IMR-90 (cell line): ENCODE results near the gene SYCP3. TPM values are rescaled to one million over a fixed set of nuclear protein-coding genes. Genes with fewer than 3 reads are reported as not detected.

ENCODE experiments used
- ATAC-seq: fragments of 200-7000 bp; cut with Tn5 transposase; 2 replicates; pipeline ENCODE4 v1.9.1; 2020; ENCODE audit warnings: low read depth, mild to moderate bottlenecking, moderate library complexity
- BruUV-seq: library from RNA; stranded (reverse); fragments of 400-500 nt; replicated peaks from 2 replicates; lab custom pipeline; 2021; lab: Mats Ljungman, UMichigan
- CTCF ChIA-PET: fragments of 300-600 bp; formaldehyde crosslinking; extraction: SDS; loops from one replicate; lab custom pipeline; 2021; ENCODE audit warnings: antibody characterized with exemption; lab: Yijun Ruan, JAX
- POLR2A ChIA-PET: fragments of 300-600 bp; sonication (Branson Sonifier 250); formaldehyde crosslinking; loops from one replicate; lab custom pipeline; 2022; ENCODE audit warnings: antibody characterized with exemption; ENCODE audit not compliant: unreplicated experiment; lab: Charles Lee
- DNase-seq: peaks from one replicate; pipeline ENCODE4 v3.0.0; 2013
- H2AFZ ChIP-seq: replicated peaks from 2 replicates; pipeline ENCODE3; 2013; ENCODE audit warnings: low read length, mild to moderate bottlenecking; ENCODE audit not compliant: poor library complexity
- H2AK5ac ChIP-seq: 2 replicates; pipeline ENCODE4 v1.6.1; 2013; ENCODE audit warnings: low read depth, low read length, inconsistent platforms
- H2AK9ac ChIP-seq: replicated peaks from 2 replicates; pipeline ENCODE3; 2013; ENCODE audit warnings: mild to moderate bottlenecking, low read depth, low read length, moderate library complexity; ENCODE audit not compliant: poor library complexity
- H2BK120ac ChIP-seq: 2 replicates; pipeline ENCODE4 v1.6.1; 2013; ENCODE audit warnings: low read depth, low read length, inconsistent platforms
- H2BK15ac ChIP-seq: 3 replicates; pipeline ENCODE4 v1.6.1; 2013; ENCODE audit warnings: low read depth, low read length, inconsistent platforms
- H2BK20ac ChIP-seq: 2 replicates; pipeline ENCODE4 v1.6.1; 2013; ENCODE audit warnings: low read depth, mild to moderate bottlenecking, inconsistent platforms, low read length, moderate library complexity
- H2BK5ac ChIP-seq: 2 replicates; pipeline ENCODE4 v1.6.1; 2013; ENCODE audit warnings: mild to moderate bottlenecking, low read depth, low read length, inconsistent platforms; ENCODE audit not compliant: poor library complexity, severe bottlenecking
- H3K14ac ChIP-seq: replicated peaks from 2 replicates; pipeline ENCODE4 v1.6.1; 2013; ENCODE audit warnings: low read depth, low read length, inconsistent platforms
- H3K18ac ChIP-seq: 2 replicates; pipeline ENCODE4 v1.6.1; 2013; ENCODE audit warnings: low read depth, low read length, control low read depth
- H3K23ac ChIP-seq: 2 replicates; pipeline ENCODE4 v1.6.1; 2013; ENCODE audit warnings: low read depth, low read length, inconsistent platforms
- H3K27ac ChIP-seq: 2 replicates; pipeline ENCODE4 v1.5.1; 2013; ENCODE audit warnings: mild to moderate bottlenecking, control low read depth, low read length; ENCODE audit not compliant: insufficient read depth
- H3K27me3 ChIP-seq: 2 replicates; pipeline ENCODE4 v1.6.1; 2013; ENCODE audit warnings: low read length; ENCODE audit not compliant: control insufficient read depth, insufficient read depth
- H3K36me3 ChIP-seq: 2 replicates; pipeline ENCODE4 v1.6.1; 2013; ENCODE audit warnings: low read length, mixed read lengths; ENCODE audit not compliant: control insufficient read depth, insufficient read depth
- H3K4ac ChIP-seq: 2 replicates; pipeline ENCODE4 v1.6.1; 2013; ENCODE audit warnings: low read depth, low read length, inconsistent platforms
- H3K4me1 ChIP-seq: 2 replicates; pipeline ENCODE4 v1.6.1; 2013; ENCODE audit warnings: low read length, mixed read lengths; ENCODE audit not compliant: control insufficient read depth, insufficient read depth
- H3K4me2 ChIP-seq: 2 replicates; pipeline ENCODE4 v1.6.1; 2013; ENCODE audit warnings: low read depth, mild to moderate bottlenecking, control low read depth, low read length, moderate library complexity
- H3K4me3 ChIP-seq: 2 replicates; pipeline ENCODE4 v1.5.1; 2013; ENCODE audit warnings: low read depth, mild to moderate bottlenecking, control low read depth, low read length, moderate library complexity; ENCODE audit not compliant: insufficient read depth
- H3K56ac ChIP-seq: 2 replicates; pipeline ENCODE4 v1.6.1; 2013; ENCODE audit warnings: low read length, inconsistent platforms; ENCODE audit not compliant: insufficient read depth; ENCODE audit errors: extremely low read depth
- H3K79me1 ChIP-seq, 2 experiments: 2 replicates each; pipeline ENCODE4 v1.6.1; 2013; ENCODE audit warnings: low read length in 2 of 2, inconsistent platforms in 1 of 2, low read depth in 1 of 2
- H3K9ac ChIP-seq: 2 replicates; pipeline ENCODE4 v1.6.1; 2013; ENCODE audit warnings: low read depth, low read length, control low read depth
- H3K9me1 ChIP-seq: 2 replicates; pipeline ENCODE4 v1.6.1; 2013; ENCODE audit warnings: low read length, inconsistent platforms; ENCODE audit not compliant: insufficient read depth
- H3K9me3 ChIP-seq: 2 replicates; pipeline ENCODE4 v1.6.1; 2013; ENCODE audit warnings: low read length; ENCODE audit not compliant: control insufficient read depth, insufficient read depth
- H4K20me1 ChIP-seq: 2 replicates; pipeline ENCODE4 v1.6.1; 2013; ENCODE audit warnings: low read length, inconsistent platforms; ENCODE audit not compliant: insufficient read depth
- H4K5ac ChIP-seq: 2 replicates; pipeline ENCODE4 v1.6.1; 2013; ENCODE audit warnings: mild to moderate bottlenecking, low read depth, low read length, control low read depth
- H4K8ac ChIP-seq, 2 experiments: 2 replicates each; pipeline ENCODE4 v1.6.1; 2013; ENCODE audit warnings: low read depth in 2 of 2, low read length in 2 of 2, control low read depth in 1 of 2, inconsistent platforms in 1 of 2
- H4K91ac ChIP-seq: 2 replicates; pipeline ENCODE4 v1.6.1; 2013; ENCODE audit warnings: low read depth, low read length, inconsistent platforms; ENCODE audit not compliant: insufficient read depth
- CHD1 ChIP-seq: IDR thresholded peaks from 2 replicates; pipeline ENCODE4 v1.6.1; 2012; ENCODE audit warnings: low read depth, low read length, improper control_type of control experiment
- dilution Hi-C: fragments of 300-500 bp; cut with HindIII; formaldehyde crosslinking; loops from one replicate; pipeline ENCODE4 v1.14.3; 2018; ENCODE audit warnings: low sequenced_read_pairs; ENCODE audit not compliant: unreplicated experiment
- in situ Hi-C: fragments of 300-500 bp; cut with MboI; formaldehyde crosslinking; loops from 3 replicates; pipeline ENCODE4 v1.14.3; 2019; ENCODE audit warnings: low sequenced_read_pairs, inconsistent platforms, mixed read lengths
- intact Hi-C: fragments of 100-400 bp; cut with micrococcal nuclease; formaldehyde crosslinking; loops from 2 replicates; pipeline ENCODE4 v1.10.0; 2022
- polyA plus RNA-seq, 3 experiments: library from polyadenylated mRNA; depleted of rRNA; stranded (reverse); fragments of >200 nt; gene quantifications; 2 replicates each; pipeline ENCODE4 v1.2.3, GENCODE V29; 2012; ENCODE audit warnings: low replicate concordance in 1 of 3
- total RNA-seq: library from RNA; depleted of rRNA; stranded (reverse); fragments of >200 nt; gene quantifications from 2 replicates; pipeline ENCODE4 v1.2.3, GENCODE V29; 2012

SYCP3 gene
- total and polyA plus RNA-seq, 2 of the 4 experiments (the other 2 are of a cell fraction): 0.07 TPM; not detected in 1

DNA sequence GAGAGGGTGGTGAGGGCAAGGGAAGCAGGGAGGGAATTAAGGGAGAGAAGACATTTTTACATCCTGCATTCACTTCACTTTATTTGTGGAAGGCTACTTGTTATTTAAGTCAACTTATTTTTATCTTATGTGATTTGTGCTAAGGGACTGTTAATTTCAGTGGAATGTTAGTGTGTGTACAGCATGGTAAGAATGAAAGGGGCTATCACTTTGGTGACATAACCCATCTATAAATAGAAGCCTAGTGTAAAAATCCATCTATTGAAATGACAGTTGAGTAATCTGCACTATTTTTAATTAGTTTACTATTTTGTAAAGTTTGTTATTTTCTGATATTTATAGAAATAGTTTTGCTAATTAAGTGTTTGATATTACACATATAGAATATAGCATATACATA is 58.6 kb downstream of the SYCP3 start:
- H3K14ac ChIP-seq: no peak overlapping the region
- H3K4me1 ChIP-seq: no peaks in the 10 kb centered on the region
- H4K91ac ChIP-seq: no peak overlapping the region
- intact Hi-C loops (no loop called here), in situ Hi-C loops (no loop called here), dilution Hi-C loops (no loop called here)
- H3K9ac ChIP-seq: no peak overlapping the region
- H4K5ac ChIP-seq: no peak overlapping the region
- CTCF ChIA-PET: no interaction called here
- POLR2A ChIA-PET: no interaction called here
- ATAC-seq (no peak), DNase-seq (no peak)
- no peak overlapping the region for H2BK15ac ChIP-seq
- H2BK20ac ChIP-seq: no peak overlapping the region
- H3K4me2 ChIP-seq: no peak overlapping the region
- no peaks in the 10 kb centered on the region for H3K36me3 ChIP-seq
- no peak overlapping the region for H3K18ac ChIP-seq
- no peaks in the 10 kb centered on the region for H4K20me1 ChIP-seq
- no peak overlapping the region for H2BK5ac ChIP-seq
- no peak overlapping the region for H3K4me3 ChIP-seq
- no peak overlapping the region for H2AFZ ChIP-seq
- H3K79me1 ChIP-seq: no peaks in the 10 kb centered on the region
- H3K4ac ChIP-seq: no peak overlapping the region
- H3K9me3 ChIP-seq: no peaks in the 10 kb centered on the region
- no TSS peak for BruUV-seq
- no peak overlapping the region for H2AK9ac ChIP-seq
- H3K9me1 ChIP-seq: no peaks in the 10 kb centered on the region
- TF ChIP-seq CHD1: no peak
- H2AK5ac ChIP-seq: no peak overlapping the region
- H4K8ac ChIP-seq: no peak overlapping the region
- H2BK120ac ChIP-seq: no peak overlapping the region
- no peak overlapping the region for H3K23ac ChIP-seq
- H3K27me3 ChIP-seq: peaks cover 1% of the 10 kb centered on the region; the same call in 1 of the 2 replicates
- no peak overlapping the region for H3K27ac ChIP-seq
- no peak overlapping the region for H3K56ac ChIP-seq
